NOMO-1 treated with DMSO at 0.1 percent for 48 hours (cell line): ENCODE results near the gene ADAMTS10.
"Not testable (repeated sequence)": the region's sequence is repeated elsewhere in the genome, so short reads cannot be mapped to it uniquely, and the experiment has no call there.

Experiments used
- DNase-seq: peaks from one replicate; lab custom pipeline; 2025; ENCODE audit not compliant: unreplicated experiment; lab: John Stamatoyannopoulos, UW

Gene ADAMTS10

GRCh38 chr19:8610041-8610935 is at the start of gene ADAMTS10:
Gene ADAMTS10, minus strand, starts transcription at chr19:8610715. Its CDS starts 5,005 bp downstream, at chr19:8605710.
- DNase-seq = no peak

- no peak for DNase-seq
Observed at GRCh38 chr19:8659905-8660304, 49.4 kb upstream of the ADAMTS10 start.

- DNase-seq = no peak
Observed at GRCh38 chr19:8657869-8658268, 47.4 kb upstream of the ADAMTS10 start.

GRCh38 chr19:8655340-8655709 is 44.8 kb upstream of the ADAMTS10 start:
- DNase-seq = no peak

GRCh38 chr19:8654591-8655339 is 44.2 kb upstream of the ADAMTS10 start:
- peak; percentile 51 for DNase-seq

- peak; percentile 83 for DNase-seq
Observed at GRCh38 chr19:8648240-8648639, 37.7 kb upstream of the ADAMTS10 start.

GRCh38 chr19:8643860-8644653 is 33.5 kb upstream of the ADAMTS10 start:
- DNase-seq = no peak

- DNase-seq = peak; percentile 18
Observed at GRCh38 chr19:8642561-8642960, 32.0 kb upstream of the ADAMTS10 start.

- peak; percentile 56 for DNase-seq
Observed at GRCh38 chr19:8641908-8642547, 31.5 kb upstream of the ADAMTS10 start.

GRCh38 chr19:8641221-8641907 is 30.8 kb upstream of the ADAMTS10 start:
- no peak for DNase-seq

GRCh38 chr19:8640402-8641004 is 30.0 kb upstream of the ADAMTS10 start:
- peak; percentile 93 for DNase-seq

- no peak for DNase-seq
Observed at GRCh38 chr19:8639821-8640401, 29.4 kb upstream of the ADAMTS10 start.

- peak; percentile 86 for DNase-seq
Observed at GRCh38 chr19:8638078-8638619, 27.6 kb upstream of the ADAMTS10 start.

- not testable (repeated sequence) for DNase-seq
Observed at GRCh38 chr19:8637070-8637469, 26.6 kb upstream of the ADAMTS10 start.

GRCh38 chr19:8635422-8635821 is 24.9 kb upstream of the ADAMTS10 start:
- DNase-seq = no peak

GRCh38 chr19:8631425-8631819 is 20.9 kb upstream of the ADAMTS10 start:
- no peak for DNase-seq

- no peak for DNase-seq
Observed at GRCh38 chr19:8630796-8631424, 20.4 kb upstream of the ADAMTS10 start.

- no peak for DNase-seq
Observed at GRCh38 chr19:8629996-8630683, 19.6 kb upstream of the ADAMTS10 start, which contains the start of gene NFILZ. Gene NFILZ, plus strand, starts transcription at chr19:8630633. Its CDS starts 46,133 bp downstream, at chr19:8676766.
